Uterus (tissue), 4 donors: ENCODE measurements around the gene CCDC107. TPM values are rescaled to one million over a fixed set of nuclear protein-coding genes. Genes with fewer than 3 reads are reported as not detected.
"Not testable (repeated sequence)": the region's sequence is repeated elsewhere in the genome, so short reads cannot be mapped to it uniquely, and the experiment has no call there.

Source experiments
- DNase-seq, 2 donors: peaks; one replicate each; pipeline ENCODE4 v3.0.0-alpha.2; 2019 to 2020
- H3K27ac ChIP-seq, 2 donors: fragments of 200-600 bp; sonication (generic); 1 replicate in 1 of 2; 2 replicates in 1 of 2; pipeline ENCODE4 v1.5.1; 2016 to 2018
- H3K27me3 ChIP-seq, 2 donors: fragments of 200-600 bp; sonication (generic); one replicate each; pipeline ENCODE4 v1.5.1; 2018 to 2019; ENCODE audit warnings: control low read depth in 1 of 2
- H3K36me3 ChIP-seq, 2 donors: fragments of 200-600 bp; sonication (generic); one replicate each; pipeline ENCODE4 v1.5.1; 2019; ENCODE audit warnings: control low read depth in 1 of 2
- H3K4me1 ChIP-seq, 2 donors: fragments of 200-600 bp; sonication (generic); one replicate each; pipeline ENCODE4 v1.5.1; 2018 to 2019; ENCODE audit warnings: control low read depth in 1 of 2
- H3K4me3 ChIP-seq, 2 donors: fragments of 200-600 bp; sonication (generic); 1 replicate in 1 of 2; 2 replicates in 1 of 2; pipeline ENCODE4 v1.5.1; 2018 to 2019; ENCODE audit warnings: mild to moderate bottlenecking in 1 of 2
- H3K9me3 ChIP-seq, 2 donors: fragments of 200-600 bp; sonication (generic); one replicate each; pipeline ENCODE4 v1.5.1; 2019; ENCODE audit warnings: control low read depth in 1 of 2
- CTCF ChIP-seq, 4 experiments: fragments of 200-600 bp in 2 of 4; fragments of 450-650 bp in 2 of 4; sonication (generic) in 2 of 4; IDR thresholded peaks; one replicate each; pipeline ENCODE4 v1.5.1; 2016 to 2019; ENCODE audit warnings: antibody characterized with exemption in 4 of 4, mild to moderate bottlenecking in 2 of 4, moderate library complexity in 1 of 4
- POLR2A ChIP-seq, 2 donors: fragments of 450-650 bp; IDR thresholded peaks; one replicate each; pipeline ENCODE4 v1.6.1; 2016; ENCODE audit warnings: antibody characterized with exemption in 2 of 2, mild to moderate bottlenecking in 1 of 2, moderate library complexity in 1 of 2
- intact Hi-C: fragments of 100-400 bp; cut with DNase I; formaldehyde crosslinking; loops from one replicate; pipeline ENCODE4 v1.15.1; 2023; ENCODE audit warnings: low total_unique reads
- total RNA-seq, 4 donors: library from RNA; depleted of rRNA in 3 of 4; stranded (reverse); fragments of >200 nt in 3 of 4; gene quantifications; one replicate each; pipeline versions ENCODE4 v1.1.0 to v1.2.4, GENCODE V29; 2014 to 2023
- donor health status: DM: yes; HTN: yes; CAD: no.

Gene CCDC107
- total RNA-seq, 4 donors from 2014 or later = 9.0 to 120 (median 32.1) TPM

DNA sequence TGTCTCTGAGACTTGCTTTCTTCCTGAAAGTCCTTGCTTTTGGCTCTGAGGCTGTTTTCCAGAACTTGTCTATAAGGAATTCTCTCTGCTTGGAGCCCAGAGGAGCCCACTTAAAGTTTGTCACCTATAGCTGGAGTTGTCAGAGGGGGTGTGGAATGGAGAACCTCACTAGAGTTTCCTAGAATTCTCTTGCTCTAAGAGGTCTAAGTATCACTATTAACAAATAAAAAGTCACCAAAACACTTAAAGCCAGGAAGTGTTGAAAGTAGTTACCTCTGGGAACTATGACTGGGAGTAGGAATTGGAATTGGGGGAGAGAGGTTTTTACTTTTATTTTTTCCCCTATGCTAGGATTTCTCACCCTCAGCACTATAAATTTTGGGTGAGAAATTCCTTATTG lies 22.4 kb upstream of the CCDC107 start:
- no peak for DNase-seq
- Histone ChIP-seq H3K4me3 (no peak overlapping the region), H3K27ac (no peak overlapping the region), H3K9me3 (no peaks in the 10 kb centered on the region), H3K27me3 (no peaks in the 10 kb centered on the region), H3K36me3 (no peaks in the 10 kb centered on the region), H3K4me1 (no peaks in the 10 kb centered on the region)
- intact Hi-C loops = no loop called here
- TF ChIP-seq CTCF (IDR thresholded peaks at IDR 0.05) (no peak), POLR2A (IDR thresholded peaks at IDR 0.05) (no peak)

DNA sequence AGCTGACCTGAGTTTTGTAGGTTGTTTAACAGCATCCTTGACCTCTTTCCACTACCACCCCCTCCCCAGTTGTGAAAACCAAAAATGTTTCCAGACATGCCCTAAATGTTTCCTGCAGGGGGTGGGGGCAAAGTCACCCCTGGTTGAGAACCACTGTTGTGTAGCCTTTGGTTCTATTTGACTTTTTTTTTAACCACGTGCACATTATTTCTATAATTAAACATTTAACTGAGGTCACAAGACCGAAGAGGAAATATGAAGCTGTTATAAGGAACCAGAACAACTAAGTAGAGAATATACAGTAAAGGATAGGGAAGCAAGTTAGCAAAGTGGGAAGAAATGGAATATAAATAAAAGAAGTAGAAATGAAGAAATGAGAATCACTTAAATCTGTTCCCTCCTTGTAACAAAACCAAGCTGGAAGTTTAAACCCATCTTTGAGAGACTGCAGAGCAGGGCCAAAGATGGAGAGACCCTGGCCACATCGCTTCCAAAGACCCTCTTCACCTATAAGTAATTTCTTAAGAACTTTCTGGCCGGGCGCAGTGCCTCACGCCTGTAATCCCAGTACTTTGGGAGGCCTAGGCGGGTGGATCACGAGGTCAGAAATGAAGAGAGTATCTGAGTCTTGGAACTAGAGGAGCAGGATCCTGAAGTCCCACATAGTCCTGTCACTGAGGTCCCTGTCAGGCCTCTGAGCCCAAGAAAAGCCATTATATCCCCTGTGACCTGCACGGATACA lies 21.8 kb upstream of the CCDC107 start:
- no peak for DNase-seq
- Histone ChIP-seq H3K4me3 (no peak overlapping the region), H3K27me3 (no peaks in the 10 kb centered on the region), H3K27ac (no peak overlapping the region), H3K9me3 (no peaks in the 10 kb centered on the region), H3K4me1 (no peaks in the 10 kb centered on the region), H3K36me3 (no peaks in the 10 kb centered on the region)
- TF ChIP-seq CTCF (IDR thresholded peaks at IDR 0.05) (no peak), POLR2A (IDR thresholded peaks at IDR 0.05) (no peak)
- intact Hi-C loops = no loop called here

DNA sequence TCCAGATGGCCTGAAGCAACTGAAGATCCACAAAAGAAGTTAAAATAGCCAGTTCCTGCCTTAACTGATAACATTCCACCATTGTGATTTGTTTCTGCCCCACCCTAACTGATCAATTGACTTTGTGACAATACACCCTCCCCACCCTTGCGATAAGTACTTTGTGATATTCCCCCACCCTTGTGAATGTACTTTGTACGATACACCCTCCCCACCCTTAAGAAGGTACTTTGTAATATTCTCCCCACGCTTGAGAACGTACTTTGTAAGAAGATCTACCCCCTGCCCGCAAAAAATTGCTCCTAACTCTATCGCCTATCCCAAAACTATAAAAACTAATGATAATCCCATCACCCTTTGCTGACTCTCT lies 21.2 kb upstream of the CCDC107 start:
- intact Hi-C loops, H3K27ac ChIP-seq: not testable (repeated sequence)

DNA sequence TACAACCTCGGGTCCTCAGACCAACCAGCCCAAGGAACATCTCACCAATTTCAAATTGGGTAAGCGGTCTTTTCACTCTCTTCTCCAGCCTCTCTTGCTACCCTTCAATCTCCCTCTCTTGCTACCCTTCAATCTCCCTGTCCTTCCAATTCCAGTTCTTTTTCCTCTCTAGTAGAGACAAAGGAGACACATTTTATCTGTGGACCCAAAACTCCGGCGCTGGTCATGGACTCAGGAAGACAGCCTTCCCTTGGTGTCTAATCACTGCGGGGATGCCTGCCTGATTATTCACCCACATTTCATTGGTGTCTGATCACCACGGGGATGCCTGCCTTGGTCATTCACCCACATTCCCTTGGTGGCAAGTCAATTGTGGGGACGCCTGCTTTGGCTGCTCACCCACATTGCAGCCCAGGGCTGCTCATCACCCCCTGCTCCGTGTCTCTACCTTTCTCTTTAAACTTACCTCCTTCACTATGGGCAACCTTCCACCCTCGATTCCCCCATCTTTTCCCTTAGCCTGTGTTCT lies 20.6 kb upstream of the CCDC107 start:
- H3K9me3 ChIP-seq, H3K27ac ChIP-seq, H3K27me3 ChIP-seq, H3K4me3 ChIP-seq, intact Hi-C loops, DNase-seq, H3K36me3 ChIP-seq, H3K4me1 ChIP-seq: not testable (repeated sequence)

More for the DNA sequence above, 21.2 kb upstream of the CCDC107 start:
- H3K4me1 ChIP-seq, H3K36me3 ChIP-seq, H3K4me3 ChIP-seq, DNase-seq, H3K27me3 ChIP-seq, H3K9me3 ChIP-seq: not testable (repeated sequence)

- DNase-seq, H3K9me3 ChIP-seq, H3K27me3 ChIP-seq, H3K4me3 ChIP-seq, intact Hi-C loops, H3K36me3 ChIP-seq, H3K27ac ChIP-seq, H3K4me1 ChIP-seq: not testable (repeated sequence)
These were observed 19.3 kb upstream of the CCDC107 start for GRCh38 chr9:35638751-35639150.

- H3K4me1 ChIP-seq, H3K27ac ChIP-seq, H3K4me3 ChIP-seq, H3K36me3 ChIP-seq, intact Hi-C loops, H3K9me3 ChIP-seq, H3K27me3 ChIP-seq, DNase-seq: not testable (repeated sequence)
These were observed 18.9 kb upstream of the CCDC107 start for GRCh38 chr9:35639225-35639624.

- intact Hi-C loops = no loop called here
- no peak overlapping the region for H3K4me3 ChIP-seq
These were observed 18.5 kb upstream of the CCDC107 start for GRCh38 chr9:35639631-35640030.

DNA sequence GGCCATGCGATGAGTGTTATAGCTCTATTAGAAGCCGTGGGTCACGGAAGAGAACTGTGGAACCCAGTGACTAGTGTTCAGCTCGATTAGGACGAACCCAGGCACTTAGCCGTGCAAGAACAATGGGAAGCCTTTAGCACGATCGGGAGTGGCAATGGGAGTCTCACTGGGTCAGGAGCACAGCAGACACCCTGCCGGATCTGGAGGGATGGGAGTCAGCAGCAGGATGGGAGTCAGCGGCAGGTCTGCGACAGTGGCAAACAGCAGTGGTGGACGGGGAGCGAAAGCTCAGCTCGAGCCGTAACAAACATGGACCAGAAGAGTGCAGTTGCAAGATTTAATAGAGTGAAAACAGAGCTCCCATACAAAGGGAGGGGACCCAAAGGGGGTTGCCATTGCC lies 17.7 kb upstream of the CCDC107 start:
- not testable (repeated sequence) for H3K9me3 ChIP-seq

More at GRCh38 chr9:35639631-35640030, 18.5 kb upstream of the CCDC107 start:
- no peak overlapping the region for H3K27ac ChIP-seq
- TF ChIP-seq POLR2A (IDR thresholded peaks at IDR 0.05) (no peak), CTCF (IDR thresholded peaks at IDR 0.05) (no peak)
- H3K27me3 ChIP-seq = no peaks in the 10 kb centered on the region
- H3K4me1 ChIP-seq = no peaks in the 10 kb centered on the region
- DNase-seq = no peak
- H3K36me3 ChIP-seq = no peaks in the 10 kb centered on the region
- no peaks in the 10 kb centered on the region for H3K9me3 ChIP-seq

GRCh38 chr9:35641478-35641877 lies 16.6 kb upstream of the CCDC107 start:
- intact Hi-C loops, H3K4me1 ChIP-seq: not testable (repeated sequence)

More for the DNA sequence above, 17.7 kb upstream of the CCDC107 start:
- intact Hi-C loops, H3K27ac ChIP-seq, H3K36me3 ChIP-seq, H3K4me3 ChIP-seq, H3K27me3 ChIP-seq, H3K4me1 ChIP-seq, DNase-seq: not testable (repeated sequence)

More at GRCh38 chr9:35641478-35641877, 16.6 kb upstream of the CCDC107 start:
- not testable (repeated sequence) for DNase-seq, H3K9me3 ChIP-seq, H3K4me3 ChIP-seq, H3K27me3 ChIP-seq, H3K27ac ChIP-seq, H3K36me3 ChIP-seq
